HG03460 (cell line): ENCODE data around the gene MBD1.
"Not testable (repeated sequence)": the region's sequence is repeated elsewhere in the genome, so short reads cannot be mapped to it uniquely, and the experiment has no call there.

ENCODE experiments used
- ATAC-seq: cut with Tn5 transposase; IDR thresholded peaks from one replicate; pipeline ENCODE4 v1.9.1; 2021; ENCODE audit not compliant: unreplicated experiment

Gene MBD1

GRCh38 chr18:50293039-50293438 is 11.7 kb upstream of the MBD1 start:
- no peak for ATAC-seq

GRCh38 chr18:50289108-50289443 is 7.8 kb upstream of the MBD1 start:
- no peak for ATAC-seq

GRCh38 chr18:50288348-50289107 is 7.2 kb upstream of the MBD1 start:
- not testable (repeated sequence) for ATAC-seq

- ATAC-seq = peak; percentile 85
These were observed 6.4 kb upstream of the MBD1 start, which contains the start of gene CXXC1 for GRCh38 chr18:50287441-50288347. Gene CXXC1 (minus strand): TSS chr18:50287692. CDS start chr18:50287589, 103 bp downstream.

GRCh38 chr18:50287028-50287440 is 5.7 kb upstream of the MBD1 start:
- ATAC-seq = peak; percentile 1

- no peak for ATAC-seq
These were observed 5.2 kb upstream of the MBD1 start for GRCh38 chr18:50286391-50287027.

GRCh38 chr18:50285631-50286321 is 4.5 kb upstream of the MBD1 start:
- ATAC-seq = no peak

- ATAC-seq = no peak
These were observed 3.7 kb upstream of the MBD1 start for GRCh38 chr18:50285071-50285470.

GRCh38 chr18:50284255-50284885 is 3.0 kb upstream of the MBD1 start:
- ATAC-seq = no peak

GRCh38 chr18:50283469-50284209 is 2.3 kb upstream of the MBD1 start:
- no peak for ATAC-seq

- no peak for ATAC-seq
These were observed 1.4 kb upstream of the MBD1 start for GRCh38 chr18:50282521-50283335.

GRCh38 chr18:50281972-50282520 is 723 bp upstream of the MBD1 start:
- ATAC-seq = no peak

GRCh38 chr18:50280707-50281294 is 522 bp downstream of the MBD1 start:
- no peak for ATAC-seq

- no peak for ATAC-seq
These were observed 1.6 kb downstream of the MBD1 start for GRCh38 chr18:50279752-50280151.

GRCh38 chr18:50277942-50278341 is 3.4 kb downstream of the MBD1 start:
- ATAC-seq = no peak

GRCh38 chr18:50276452-50276851 is 4.9 kb downstream of the MBD1 start:
- ATAC-seq = no peak

GRCh38 chr18:50275503-50276036 is 5.8 kb downstream of the MBD1 start:
- no peak for ATAC-seq

- ATAC-seq = no peak
These were observed 6.4 kb downstream of the MBD1 start for GRCh38 chr18:50274941-50275340.
